RWPE2 (cell line): ENCODE results near the gene MAP4K5.
"Not testable (repeated sequence)": the region's sequence is repeated elsewhere in the genome, so short reads cannot be mapped to it uniquely, and the experiment has no call there.

Experiments used
- ATAC-seq: fragments of 200-7000 bp; cut with Tn5 transposase; 3 replicates; pipeline ENCODE4 v1.9.1; 2021; ENCODE audit warnings: low read depth
- DNase-seq: peaks from one replicate; pipeline ENCODE4 v3.0.0-alpha.2; 2020; ENCODE audit warnings: low spot score
- H3K27ac ChIP-seq: fragments of 450-650 bp; 2 replicates; pipeline ENCODE4 v1.5.1; 2017; ENCODE audit warnings: mild to moderate bottlenecking; ENCODE audit not compliant: poor library complexity, severe bottlenecking
- H3K27me3 ChIP-seq: fragments of 250-450 bp; sonication (Bioruptor Pico); 2 replicates; pipeline ENCODE4 v1.5.1; 2021; ENCODE audit warnings: mild to moderate bottlenecking, moderate library complexity; ENCODE audit not compliant: insufficient read depth, poor library complexity, severe bottlenecking
- H3K36me3 ChIP-seq: fragments of 250-450 bp; sonication (Bioruptor Pico); 2 replicates; pipeline ENCODE4 v1.5.1; 2020; ENCODE audit warnings: low read depth, mild to moderate bottlenecking, moderate library complexity
- H3K4me1 ChIP-seq: fragments of 250-450 bp; sonication (Bioruptor Pico); 2 replicates; pipeline ENCODE4 v1.5.1; 2021; ENCODE audit warnings: mild to moderate bottlenecking, moderate library complexity; ENCODE audit not compliant: insufficient read depth, poor library complexity, severe bottlenecking
- H3K4me3 ChIP-seq: fragments of 250-450 bp; sonication (Bioruptor Pico); 2 replicates; pipeline ENCODE4 v1.5.1; 2021; ENCODE audit warnings: mild to moderate bottlenecking, moderate library complexity; ENCODE audit not compliant: severe bottlenecking
- H3K9me3 ChIP-seq: fragments of 250-450 bp; sonication (Bioruptor Pico); 2 replicates; pipeline ENCODE4 v1.5.1; 2021; ENCODE audit warnings: mild to moderate bottlenecking, moderate library complexity; ENCODE audit not compliant: severe bottlenecking
- TF ChIP-seq, protein P1 (sequence below): fragments of 450-650 bp; IDR thresholded peaks from one replicate; pipeline ENCODE4 v1.5.1; 2017; ENCODE audit warnings: mild to moderate bottlenecking, moderate library complexity; ENCODE audit not compliant: poor library complexity, severe bottlenecking

Gene MAP4K5

DNA sequence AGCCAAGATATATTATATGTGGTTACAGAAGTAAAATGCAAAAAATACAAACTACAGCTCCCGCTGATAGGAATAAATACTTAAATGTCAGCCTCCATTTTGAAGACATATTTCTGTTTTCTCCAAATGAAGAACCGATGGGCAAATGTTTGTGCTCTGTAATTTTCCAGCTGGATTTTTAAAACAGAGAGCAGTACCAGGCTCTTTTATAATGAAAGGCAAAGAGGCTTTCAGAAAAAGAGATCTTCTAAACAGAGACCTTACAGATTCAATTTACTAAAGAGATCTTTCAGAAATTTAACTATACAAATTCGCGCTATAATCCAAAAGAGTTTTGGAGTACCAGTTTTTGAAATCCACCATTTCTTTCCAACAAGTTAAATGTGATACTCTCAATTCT, 19.9 kb downstream of the MAP4K5 start:
- H3K27me3 ChIP-seq, result no peaks in the 10 kb centered on the region
- no peak for DNase-seq
- no peaks in the 10 kb centered on the region for H3K9me3 ChIP-seq
- TF ChIP-seq, protein P1, sequence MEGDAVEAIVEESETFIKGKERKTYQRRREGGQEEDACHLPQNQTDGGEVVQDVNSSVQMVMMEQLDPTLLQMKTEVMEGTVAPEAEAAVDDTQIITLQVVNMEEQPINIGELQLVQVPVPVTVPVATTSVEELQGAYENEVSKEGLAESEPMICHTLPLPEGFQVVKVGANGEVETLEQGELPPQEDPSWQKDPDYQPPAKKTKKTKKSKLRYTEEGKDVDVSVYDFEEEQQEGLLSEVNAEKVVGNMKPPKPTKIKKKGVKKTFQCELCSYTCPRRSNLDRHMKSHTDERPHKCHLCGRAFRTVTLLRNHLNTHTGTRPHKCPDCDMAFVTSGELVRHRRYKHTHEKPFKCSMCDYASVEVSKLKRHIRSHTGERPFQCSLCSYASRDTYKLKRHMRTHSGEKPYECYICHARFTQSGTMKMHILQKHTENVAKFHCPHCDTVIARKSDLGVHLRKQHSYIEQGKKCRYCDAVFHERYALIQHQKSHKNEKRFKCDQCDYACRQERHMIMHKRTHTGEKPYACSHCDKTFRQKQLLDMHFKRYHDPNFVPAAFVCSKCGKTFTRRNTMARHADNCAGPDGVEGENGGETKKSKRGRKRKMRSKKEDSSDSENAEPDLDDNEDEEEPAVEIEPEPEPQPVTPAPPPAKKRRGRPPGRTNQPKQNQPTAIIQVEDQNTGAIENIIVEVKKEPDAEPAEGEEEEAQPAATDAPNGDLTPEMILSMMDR, result no peak
- no peak for ATAC-seq
- no peak overlapping the region for H3K4me3 ChIP-seq
- H3K27ac ChIP-seq, result no peak overlapping the region
- H3K4me1 ChIP-seq, result peaks cover 3% of the 10 kb centered on the region
- peaks cover 11% of the 10 kb centered on the region; the same call in 1 of the 2 replicates for H3K36me3 ChIP-seq

DNA sequence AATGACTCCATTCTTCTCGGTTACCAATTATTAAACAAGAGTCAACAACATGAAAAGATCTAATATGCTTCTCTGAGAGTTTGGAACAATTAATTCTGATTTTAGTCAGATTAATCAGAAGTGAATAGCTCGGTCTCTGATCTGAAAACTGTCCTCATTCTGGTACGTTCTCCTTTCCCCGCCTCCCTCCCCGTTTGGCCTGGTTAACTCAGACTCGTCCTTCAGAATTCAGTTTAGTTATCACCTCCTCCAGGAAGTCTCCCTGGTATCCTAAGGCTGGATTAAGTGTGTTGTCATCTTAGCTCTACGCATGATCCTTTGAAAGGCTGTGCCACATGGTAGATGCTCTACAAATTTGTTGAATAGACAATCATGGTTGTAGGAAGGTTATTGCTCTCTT, 22.2 kb downstream of the MAP4K5 start:
- no peak overlapping the region for H3K27ac ChIP-seq
- ATAC-seq (no peak), DNase-seq (no peak)
- H3K9me3 ChIP-seq, result no peaks in the 10 kb centered on the region
- H3K27me3 ChIP-seq, result no peaks in the 10 kb centered on the region
- H3K4me1 ChIP-seq, result peaks cover 2% of the 10 kb centered on the region
- H3K36me3 ChIP-seq, result no peaks in the 10 kb centered on the region; the same call in 1 of the 2 replicates
- TF ChIP-seq, protein P1, result no peak
- H3K4me3 ChIP-seq, result no peak overlapping the region

DNA sequence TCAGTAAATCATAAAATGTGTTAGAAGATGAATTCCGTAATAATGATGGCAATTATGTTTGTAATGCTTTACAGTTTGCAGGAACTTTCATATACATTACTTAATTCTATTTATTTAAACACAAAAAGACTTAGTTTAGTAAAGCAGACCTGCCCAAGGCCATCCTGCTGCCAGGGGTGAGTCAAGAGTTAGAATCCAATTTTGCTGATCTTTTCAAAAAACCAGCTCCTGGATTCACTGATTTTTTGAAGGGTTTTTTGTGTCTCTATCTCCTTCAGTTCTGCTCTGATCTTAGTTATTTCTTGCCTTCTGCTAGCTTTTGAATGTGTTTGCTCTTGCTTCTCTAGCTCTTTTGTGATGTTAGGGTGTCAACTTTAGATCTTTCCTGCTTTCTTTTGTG, 25.3 kb downstream of the MAP4K5 start:
- not testable (repeated sequence) for H3K4me3 ChIP-seq, ATAC-seq, H3K9me3 ChIP-seq, H3K27me3 ChIP-seq, DNase-seq, H3K27ac ChIP-seq
- H3K4me1 ChIP-seq, result peaks cover 19% of the 10 kb centered on the region
- H3K36me3 ChIP-seq, result peaks cover 25% of the 10 kb centered on the region

DNA sequence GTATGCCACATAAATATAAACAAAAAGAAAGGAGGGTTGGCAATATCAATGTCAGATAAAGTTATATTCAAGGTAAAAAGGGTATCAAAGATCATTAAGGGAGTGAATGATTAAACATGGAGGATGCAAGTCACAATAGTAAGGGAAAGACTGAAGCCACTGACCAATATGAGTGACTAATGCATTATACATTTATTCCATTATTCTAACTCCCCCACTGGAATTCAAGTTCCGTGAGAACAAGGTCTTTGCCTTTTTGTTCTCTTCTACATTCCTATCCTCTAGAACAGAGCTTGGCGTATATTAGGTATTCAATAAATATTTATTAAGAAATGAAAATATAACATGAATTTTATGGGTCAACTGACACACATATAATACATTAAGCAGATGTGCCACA, 30.7 kb downstream of the MAP4K5 start:
- Histone ChIP-seq H3K36me3 (peaks cover 48% of the 10 kb centered on the region), H3K9me3 (no peaks in the 10 kb centered on the region), H3K4me1 (peaks cover 28% of the 10 kb centered on the region), H3K27me3 (no peaks in the 10 kb centered on the region), H3K4me3 (no peak overlapping the region), H3K27ac (no peak overlapping the region)
- DNase-seq (no peak), ATAC-seq (peak; percentile 90)
- TF ChIP-seq, protein P1, result no peak

DNA sequence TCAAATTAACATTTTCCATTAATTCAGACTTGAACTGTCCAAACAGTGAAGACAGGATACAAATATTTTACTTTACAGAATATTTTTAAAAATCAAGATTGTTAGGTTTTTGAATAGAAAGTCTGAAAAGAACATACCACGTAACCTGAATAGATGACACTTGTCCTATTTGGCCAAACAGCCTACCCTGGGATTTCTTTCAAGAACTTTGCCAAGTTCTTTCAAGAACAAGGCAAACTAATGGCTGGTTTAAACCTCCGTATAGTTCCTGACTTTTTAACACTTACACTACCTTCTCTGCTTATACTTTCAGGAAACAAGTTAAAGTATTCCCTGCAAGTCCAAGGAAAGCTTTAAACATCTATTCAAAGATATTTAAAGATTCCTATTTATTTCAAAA, 35.0 kb downstream of the MAP4K5 start:
- no peak overlapping the region for H3K4me3 ChIP-seq
- ATAC-seq, result no peak
- no peaks in the 10 kb centered on the region for H3K9me3 ChIP-seq
- peaks cover 26% of the 10 kb centered on the region for H3K36me3 ChIP-seq
- H3K4me1 ChIP-seq, result peaks cover 12% of the 10 kb centered on the region
- TF ChIP-seq, protein P1, result no peak
- no peak for DNase-seq
- no peak overlapping the region for H3K27ac ChIP-seq
- H3K27me3 ChIP-seq, result no peaks in the 10 kb centered on the region
